CD4-positive, CD25-positive, alpha-beta regulatory T cell (primary cell): ENCODE data around the gene BACE1-AS. TPM values are rescaled to one million over a fixed set of nuclear protein-coding genes. Genes with fewer than 3 reads are reported as not detected.
A peak's percentile ranks its signal among the peaks of the same experiment; 100 is the strongest.

Experiments
- ATAC-seq, 2 donors: fragments of 150-1000 bp; cut with Tn5 transposase; one replicate each; pipeline ENCODE4 v1.10.0; 2021; ENCODE audit warnings: low read depth in 2 of 2, moderate number of reproducible peaks in 2 of 2, moderate library complexity in 1 of 2
- DNase-seq, 3 donors: peaks; one replicate each; pipeline versions ENCODE4 v3.0.0 to v3.0.0-alpha.2; 2012 to 2022; ENCODE audit warnings: mixed read lengths in 1 of 3
- H3K27ac ChIP-seq: one replicate; pipeline ENCODE4 v1.7.0; 2013; ENCODE audit warnings: mild to moderate bottlenecking, low read length; ENCODE audit not compliant: insufficient read depth, poor library complexity, severe bottlenecking
- H3K27me3 ChIP-seq: one replicate; pipeline ENCODE4 v1.7.0; 2013; ENCODE audit warnings: low read length; ENCODE audit not compliant: control insufficient read depth, insufficient read depth
- H3K36me3 ChIP-seq: one replicate; pipeline ENCODE4 v1.7.0; 2013; ENCODE audit warnings: mild to moderate bottlenecking, low read length, moderate library complexity; ENCODE audit not compliant: control insufficient read depth, insufficient read depth
- H3K4me1 ChIP-seq: 2 replicates; pipeline ENCODE4 v1.7.0; 2013; ENCODE audit warnings: mild to moderate bottlenecking, low read length; ENCODE audit not compliant: insufficient read depth, control insufficient read depth, poor library complexity, severe bottlenecking
- H3K4me3 ChIP-seq: one replicate; pipeline ENCODE4 v1.7.0; 2013; ENCODE audit warnings: low read depth, mild to moderate bottlenecking, low read length, moderate library complexity
- H3K9me3 ChIP-seq, 2 experiments: 1 replicate in 1 of 2; 2 replicates in 1 of 2; pipeline ENCODE4 v1.7.0; 2013; ENCODE audit warnings: low read length in 2 of 2, mild to moderate bottlenecking in 1 of 2, moderate library complexity in 1 of 2; ENCODE audit not compliant: control insufficient read depth in 2 of 2
- H3K27ac Mint-ChIP-seq, 3 donors: one replicate each; pipeline ENCODE4 v1.8.0; 2020 to 2022; ENCODE audit warnings: mild to moderate bottlenecking in 3 of 3, mixed read lengths in 3 of 3, moderate library complexity in 2 of 3
- H3K27me3 Mint-ChIP-seq: one replicate; pipeline ENCODE4 v1.8.0; 2022; ENCODE audit warnings: mild to moderate bottlenecking, mixed read lengths
- H3K36me3 Mint-ChIP-seq: one replicate; pipeline ENCODE4 v1.8.0; 2020; ENCODE audit warnings: mixed read lengths
- H3K4me1 Mint-ChIP-seq, 4 donors: one replicate each; pipeline ENCODE4 v1.8.0; 2020 to 2022; ENCODE audit warnings: mixed read lengths in 4 of 4, mild to moderate bottlenecking in 1 of 4
- H3K4me3 Mint-ChIP-seq, 4 donors: one replicate each; pipeline ENCODE4 v1.8.0; 2020 to 2022; ENCODE audit warnings: mild to moderate bottlenecking in 4 of 4, mixed read lengths in 4 of 4, moderate library complexity in 3 of 4
- H3K9me3 Mint-ChIP-seq, 7 donors: one replicate each; pipeline ENCODE4 v1.8.0; 2020 to 2022; ENCODE audit warnings: mixed read lengths in 7 of 7, mild to moderate bottlenecking in 3 of 7, moderate library complexity in 2 of 7
- polyA plus RNA-seq, 4 donors: library from polyadenylated mRNA; unstranded; fragments of 300-500 nt; fragmentation: Illumina TruSeq; gene quantifications; one replicate each; pipeline ENCODE4 v1.2.3, GENCODE V29; 2021
- total RNA-seq: library from RNA; stranded (reverse); gene quantifications from one replicate; pipeline ENCODE4 v1.2.3, GENCODE V29; 2022

BACE1-AS gene
- total RNA-seq (7.2 TPM), polyA plus RNA-seq (1 to 10 TPM; 1.2 to 2.8 (median 1.9) TPM)

DNA sequence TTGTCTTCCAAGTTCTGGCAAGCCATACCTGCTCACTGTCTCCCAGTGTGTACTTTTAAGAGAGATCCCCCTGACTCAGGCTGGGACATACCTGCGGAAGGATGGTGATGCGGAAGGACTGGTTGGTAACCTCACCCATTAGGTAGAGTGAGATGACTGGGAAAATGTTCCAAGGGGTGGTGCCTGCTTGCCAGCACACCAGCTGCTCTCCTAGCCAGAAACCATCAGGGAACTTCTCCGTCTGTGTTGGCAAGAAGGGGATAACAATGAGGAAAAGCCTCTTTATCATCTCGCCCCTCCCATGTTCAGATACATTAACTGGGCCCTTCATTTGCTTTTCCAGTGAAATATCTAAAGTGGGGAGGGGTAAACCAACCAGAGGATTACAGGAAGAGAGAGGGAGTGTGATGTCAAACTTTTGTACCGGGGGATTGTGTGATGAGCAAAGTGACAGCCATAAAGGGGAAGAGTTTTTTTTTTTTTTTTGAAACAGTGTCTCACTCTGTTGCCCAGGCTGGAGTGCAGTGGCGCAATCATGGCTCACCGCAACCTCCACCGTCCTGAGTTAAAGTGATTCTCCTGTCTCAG, at the start of gene BACE1-AS:
Gene BACE1-AS (plus strand): TSS at position 538 of the 588 bp plus-strand sequence.
- Histone ChIP-seq H3K36me3 (peaks cover 25% of the 10 kb centered on the region), H3K4me1 (peaks cover 24% of the 10 kb centered on the region), H3K4me3 (no peak within 1 kb of the TSS), H3K27ac (no peak within 1 kb of the TSS), H3K27me3 (no peaks in the 10 kb centered on the region), H3K9me3 (no peaks in the 10 kb centered on the region)
- H3K36me3 Mint-ChIP-seq, result peaks cover 43% of the 10 kb centered on the region
- no peaks in the 10 kb centered on the region for H3K9me3 Mint-ChIP-seq
- no peaks in the 10 kb centered on the region for H3K27me3 Mint-ChIP-seq
- H3K27ac Mint-ChIP-seq, result peak within 1 kb of the TSS; percentile 29 to 84 (median 71)
- no peak for ATAC-seq
- H3K4me3 Mint-ChIP-seq, result no peak within 1 kb of the TSS
- H3K4me1 Mint-ChIP-seq, result peaks cover 19 to 33% (median 24%) of the 10 kb centered on the region in 4 donors
- no peak for DNase-seq

DNA sequence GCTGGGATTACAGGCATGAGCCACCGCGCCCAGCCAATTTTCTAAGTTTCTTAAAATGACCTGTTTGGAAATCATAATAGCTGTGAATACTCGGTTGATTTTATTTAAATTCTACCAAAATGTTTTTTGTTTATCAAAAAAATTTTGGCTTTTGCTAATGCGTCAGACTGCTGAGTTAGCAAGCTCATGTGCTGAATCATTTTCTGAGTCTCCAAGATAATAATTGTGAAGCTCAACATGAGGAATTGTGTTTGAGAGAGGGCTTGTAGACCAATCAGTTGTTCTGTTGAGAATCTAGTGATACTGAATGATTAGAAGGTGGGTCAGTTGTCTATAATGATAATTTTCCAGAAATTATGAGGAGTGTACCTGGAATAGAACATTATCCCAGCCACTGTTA, 42.8 kb upstream of the BACE1-AS start:
- Mint-ChIP-seq H3K27ac (no peak overlapping the region), H3K36me3 (peaks cover 47% of the 10 kb centered on the region), H3K4me3 (no peak overlapping the region), H3K27me3 (no peaks in the 10 kb centered on the region), H3K4me1 (peaks cover 0 to 7% (median 2%) of the 10 kb centered on the region in 4 donors), H3K9me3 (peaks cover 0 to 3% (median 0%) of the 10 kb centered on the region in 7 donors)
- no peaks in the 10 kb centered on the region for H3K27me3 ChIP-seq
- no peak for DNase-seq
- no peak overlapping the region for H3K4me3 ChIP-seq
- H3K4me1 ChIP-seq, result no peaks in the 10 kb centered on the region
- H3K27ac ChIP-seq, result no peak overlapping the region
- no peaks in the 10 kb centered on the region for H3K9me3 ChIP-seq
- no peak for ATAC-seq
- peaks cover 54% of the 10 kb centered on the region for H3K36me3 ChIP-seq

DNA sequence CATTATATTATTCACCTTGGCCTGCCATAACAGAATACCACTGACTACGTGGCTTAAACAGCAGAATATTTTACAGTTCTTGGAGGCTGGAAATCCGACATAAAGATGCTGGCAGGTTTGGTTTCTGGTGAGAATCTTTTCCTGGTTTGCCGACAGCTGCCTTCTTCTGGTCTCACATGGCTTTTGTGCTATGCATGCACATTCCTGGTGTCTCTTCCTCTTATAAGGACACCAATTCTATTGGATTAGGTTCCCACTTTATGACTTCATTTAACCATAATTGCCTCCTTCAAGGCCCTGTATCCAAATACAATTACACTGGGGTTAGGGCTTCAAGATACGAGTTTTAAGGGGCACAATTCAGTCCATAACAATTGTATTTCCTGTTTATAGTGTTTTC, 41.6 kb upstream of the BACE1-AS start:
- Mint-ChIP-seq H3K4me1 (peaks cover 0 to 5% (median 2%) of the 10 kb centered on the region in 4 donors), H3K36me3 (peaks cover 43% of the 10 kb centered on the region), H3K27ac (peak overlapping the region in 2 of 3 donors; percentile 19 to 26), H3K27me3 (no peaks in the 10 kb centered on the region), H3K4me3 (no peak overlapping the region), H3K9me3 (peaks cover 0 to 3% (median 0%) of the 10 kb centered on the region in 7 donors)
- peaks cover 48% of the 10 kb centered on the region for H3K36me3 ChIP-seq
- no peaks in the 10 kb centered on the region for H3K27me3 ChIP-seq
- H3K27ac ChIP-seq, result no peak overlapping the region
- ATAC-seq (no peak), DNase-seq (no peak)
- H3K9me3 ChIP-seq, result no peaks in the 10 kb centered on the region
- no peaks in the 10 kb centered on the region for H3K4me1 ChIP-seq
- no peak overlapping the region for H3K4me3 ChIP-seq

DNA sequence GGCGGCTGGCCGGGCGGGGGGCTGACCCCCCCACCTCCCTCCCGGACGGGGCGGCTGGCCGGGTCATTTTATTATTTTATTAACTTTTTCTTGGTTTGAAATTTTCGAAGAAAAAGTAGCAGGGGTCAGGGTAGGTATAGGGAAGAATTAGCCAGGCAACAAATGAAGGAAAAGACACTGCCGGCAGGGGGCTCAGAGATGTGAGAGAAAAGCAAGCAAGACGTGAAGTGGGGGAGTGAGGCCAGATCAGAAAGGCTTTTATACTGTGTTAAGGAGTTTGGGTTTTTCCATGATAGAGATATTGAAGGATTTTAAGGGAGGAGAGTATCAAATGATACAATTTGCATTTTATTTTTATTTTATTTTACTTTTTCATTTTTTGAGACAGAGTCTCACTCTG, 39.6 kb upstream of the BACE1-AS start:
- Mint-ChIP-seq H3K4me3 (no peak overlapping the region), H3K27ac (peak overlapping the region in 1 of 3 donors; percentile 58), H3K9me3 (peaks cover 0 to 3% (median 0%) of the 10 kb centered on the region in 7 donors), H3K4me1 (peaks cover 0 to 14% (median 6%) of the 10 kb centered on the region in 4 donors), H3K36me3 (peaks cover 47% of the 10 kb centered on the region), H3K27me3 (no peaks in the 10 kb centered on the region)
- Histone ChIP-seq H3K4me1 (no peaks in the 10 kb centered on the region), H3K36me3 (peaks cover 34% of the 10 kb centered on the region), H3K27ac (no peak overlapping the region), H3K27me3 (no peaks in the 10 kb centered on the region), H3K9me3 (no peaks in the 10 kb centered on the region), H3K4me3 (no peak overlapping the region)
- DNase-seq (no peak), ATAC-seq (no peak)

DNA sequence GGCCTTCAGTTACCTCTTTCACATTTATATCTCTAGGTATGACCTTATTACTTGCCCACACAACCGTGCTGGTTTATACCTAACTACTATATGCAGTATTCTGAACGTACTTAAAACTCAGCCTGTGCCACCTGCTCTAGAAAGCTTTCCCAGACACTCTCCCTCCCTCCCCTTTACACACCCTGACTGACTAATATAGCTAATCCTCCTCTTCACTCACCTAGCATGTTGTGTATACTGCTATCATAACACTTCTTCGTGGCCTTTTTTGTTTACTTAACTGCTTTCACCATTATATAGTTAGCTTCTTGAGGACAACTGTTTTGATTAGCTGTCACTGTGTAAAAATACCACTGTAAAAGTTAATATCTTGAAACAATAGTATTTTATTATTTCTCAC, 35.2 kb upstream of the BACE1-AS start:
- H3K27me3 Mint-ChIP-seq, result no peaks in the 10 kb centered on the region
- DNase-seq (no peak), ATAC-seq (no peak)
- H3K4me1 Mint-ChIP-seq, result peaks cover 3 to 18% (median 9%) of the 10 kb centered on the region in 4 donors
- peak overlapping the region in 2 of 3 donors; percentile 20 to 72 for H3K27ac Mint-ChIP-seq
- Histone ChIP-seq H3K4me3 (no peak overlapping the region), H3K36me3 (peaks cover 11% of the 10 kb centered on the region), H3K4me1 (no peaks in the 10 kb centered on the region), H3K27me3 (no peaks in the 10 kb centered on the region), H3K27ac (no peak overlapping the region), H3K9me3 (no peaks in the 10 kb centered on the region)
- peaks cover 47% of the 10 kb centered on the region for H3K36me3 Mint-ChIP-seq
- H3K9me3 Mint-ChIP-seq, result peaks cover 0 to 2% (median 0%) of the 10 kb centered on the region in 7 donors
- no peak overlapping the region for H3K4me3 Mint-ChIP-seq

DNA sequence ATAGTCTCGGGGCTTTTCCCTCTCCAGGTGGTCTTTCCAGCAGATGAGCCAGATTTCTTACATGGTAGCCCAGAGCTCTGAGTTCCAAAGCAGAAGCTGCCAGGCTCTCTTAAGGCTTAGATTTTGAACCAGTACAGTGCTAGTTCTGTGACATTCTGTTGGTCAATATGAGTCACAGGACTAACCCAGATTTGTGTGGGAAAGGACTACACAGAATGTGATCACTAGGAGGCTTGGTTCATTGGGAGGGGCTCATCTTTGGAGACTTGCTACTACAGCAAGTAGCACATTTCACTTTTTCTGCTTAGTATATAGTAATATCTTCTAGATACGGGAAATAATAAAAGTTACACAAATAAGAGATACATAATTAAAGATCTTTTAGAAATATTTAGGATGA, 34.6 kb upstream of the BACE1-AS start:
- no peaks in the 10 kb centered on the region for H3K9me3 Mint-ChIP-seq
- H3K27ac ChIP-seq, result no peak overlapping the region
- H3K9me3 ChIP-seq, result no peaks in the 10 kb centered on the region
- H3K4me1 ChIP-seq, result no peaks in the 10 kb centered on the region
- no peak for ATAC-seq
- no peak overlapping the region for H3K4me3 ChIP-seq
- H3K4me1 Mint-ChIP-seq, result peaks cover 3 to 18% (median 9%) of the 10 kb centered on the region in 4 donors
- no peaks in the 10 kb centered on the region for H3K27me3 Mint-ChIP-seq
- no peaks in the 10 kb centered on the region for H3K27me3 ChIP-seq
- H3K27ac Mint-ChIP-seq, result no peak overlapping the region
- peaks cover 11% of the 10 kb centered on the region for H3K36me3 ChIP-seq
- peaks cover 47% of the 10 kb centered on the region for H3K36me3 Mint-ChIP-seq
- DNase-seq, result no peak
- no peak overlapping the region for H3K4me3 Mint-ChIP-seq

DNA sequence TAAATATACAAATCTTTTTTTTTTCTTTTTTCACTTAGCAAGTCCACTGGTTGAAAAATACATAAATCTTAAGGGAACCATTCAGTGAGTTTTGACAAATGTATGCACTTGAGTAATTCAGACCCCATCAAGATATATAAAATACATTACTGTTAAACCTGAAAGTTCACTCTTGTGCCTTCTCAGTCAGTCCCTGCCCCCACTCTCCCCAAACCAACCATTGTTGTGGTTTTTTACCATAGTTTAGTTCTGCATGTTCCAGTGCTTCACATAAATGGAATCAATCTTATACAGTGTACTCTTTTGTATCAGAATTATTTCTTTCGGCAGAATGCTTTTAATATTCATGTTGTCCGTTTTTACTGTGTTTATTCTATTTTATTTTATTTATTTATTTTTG, 32.6 kb upstream of the BACE1-AS start:
- ATAC-seq (no peak), DNase-seq (no peak)
- H3K36me3 Mint-ChIP-seq, result peaks cover 46% of the 10 kb centered on the region
- H3K27ac Mint-ChIP-seq, result no peak overlapping the region
- Histone ChIP-seq H3K9me3 (no peaks in the 10 kb centered on the region), H3K27me3 (no peaks in the 10 kb centered on the region), H3K4me3 (no peak overlapping the region), H3K4me1 (no peaks in the 10 kb centered on the region), H3K36me3 (peaks cover 6% of the 10 kb centered on the region), H3K27ac (no peak overlapping the region)
- peaks cover 3 to 18% (median 9%) of the 10 kb centered on the region in 4 donors for H3K4me1 Mint-ChIP-seq
- no peaks in the 10 kb centered on the region for H3K27me3 Mint-ChIP-seq
- no peak overlapping the region for H3K4me3 Mint-ChIP-seq
- no peaks in the 10 kb centered on the region for H3K9me3 Mint-ChIP-seq

DNA sequence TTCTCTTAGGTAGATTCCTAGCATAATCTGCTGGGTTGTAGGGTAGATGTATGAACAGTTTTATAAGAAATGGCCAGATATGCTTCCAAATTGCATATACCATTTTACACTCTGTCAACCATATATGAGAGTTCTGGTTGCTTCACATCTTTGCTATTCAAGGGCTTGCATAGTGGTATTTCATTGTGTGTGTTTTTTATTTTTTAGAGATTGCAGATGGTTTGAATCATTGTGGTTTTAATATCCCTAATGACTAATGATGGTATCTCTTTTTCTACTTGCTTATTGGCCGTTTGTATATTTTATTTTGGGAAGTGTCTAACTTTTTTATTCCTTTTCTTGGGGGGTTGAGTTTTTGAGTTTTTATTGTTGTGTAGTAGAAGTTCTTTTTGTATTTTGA, 31.7 kb upstream of the BACE1-AS start:
- Histone ChIP-seq H3K4me1 (no peaks in the 10 kb centered on the region), H3K27ac (no peak overlapping the region), H3K4me3 (no peak overlapping the region), H3K9me3 (no peaks in the 10 kb centered on the region), H3K27me3 (no peaks in the 10 kb centered on the region), H3K36me3 (peaks cover 3% of the 10 kb centered on the region)
- DNase-seq (no peak), ATAC-seq (no peak)
- H3K36me3 Mint-ChIP-seq, result peaks cover 46% of the 10 kb centered on the region
- no peaks in the 10 kb centered on the region for H3K27me3 Mint-ChIP-seq
- H3K27ac Mint-ChIP-seq, result peak overlapping the region in 1 of 3 donors; percentile 1
- H3K9me3 Mint-ChIP-seq, result no peaks in the 10 kb centered on the region
- H3K4me3 Mint-ChIP-seq, result no peak overlapping the region
- H3K4me1 Mint-ChIP-seq, result peaks cover 3 to 18% (median 9%) of the 10 kb centered on the region in 4 donors
